H54 (cell line): Measurements from ENCODE around the gene RCAN3.

Source experiments
- DNase-seq: peaks from one replicate; pipeline ENCODE4 v3.0.0; 2011; ENCODE audit warnings: low spot score, mixed read lengths; ENCODE audit not compliant: insufficient read length
- FAIRE-seq: peaks from 3 replicates; lab custom pipeline; 2011; peaks lifted over from hg19 to GRCh38; lab: Jason Lieb, UNC
- POLR2A ChIP-seq: IDR thresholded peaks from 2 replicates; pipeline ENCODE4 v1.6.1; 2011; ENCODE audit warnings: low read depth, mild to moderate bottlenecking, low read length

RCAN3 gene

DNA sequence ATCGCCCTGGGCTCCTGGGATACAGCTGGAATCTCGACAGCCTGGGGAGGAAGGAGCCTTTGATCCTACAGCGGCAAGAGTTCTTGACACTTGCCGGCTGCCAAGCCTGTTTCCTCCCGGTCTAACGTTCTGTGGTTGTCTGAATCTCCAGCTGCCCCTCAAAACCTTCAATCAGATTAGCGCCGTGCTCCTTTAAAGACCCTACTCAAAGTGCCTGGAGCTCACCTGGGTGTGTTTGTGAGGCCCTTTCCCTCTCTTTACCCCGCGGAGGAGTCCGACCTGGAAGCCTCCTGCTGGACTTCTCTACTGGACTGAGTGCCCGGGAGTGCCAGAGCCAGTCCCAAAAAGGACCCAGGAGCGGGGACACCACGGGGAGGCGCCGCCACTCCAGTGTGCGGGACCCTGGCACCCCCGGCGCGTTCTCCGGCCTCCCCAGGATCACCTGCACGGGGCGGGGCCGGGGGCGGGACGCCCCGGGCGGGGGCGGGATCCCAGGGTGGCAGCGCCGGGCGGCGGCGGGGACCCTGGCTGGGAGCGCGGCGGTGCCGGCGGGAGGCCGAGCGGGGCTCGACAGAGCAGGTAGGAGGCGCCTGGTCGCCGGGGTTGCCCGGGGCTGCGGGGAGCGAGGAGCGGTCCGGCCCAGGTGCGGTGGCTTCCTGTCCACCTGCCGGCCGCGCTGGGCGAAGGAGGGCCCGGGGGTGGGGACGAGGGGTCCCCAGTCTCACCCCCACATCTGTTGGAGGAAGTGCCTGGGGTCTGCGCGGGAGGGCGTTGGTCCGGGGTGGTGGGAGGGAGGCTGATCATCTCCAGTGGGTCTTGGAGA is 53.2 kb downstream of the RCAN3 start, which contains the start of gene NCMAP:
TSS of gene NCMAP (plus strand) at position 497 of the 823 bp plus-strand sequence. CDS start 39,344 bp downstream, outside the sequence.
- DNase-seq (no peak), FAIRE-seq (no peak)
- TF ChIP-seq POLR2A = no peak

GRCh38 chr1:24556414-24556795 is 53.8 kb downstream of the RCAN3 start:
- DNase-seq = no peak
- no peak for TF ChIP-seq POLR2A
- FAIRE-seq = no peak

DNA sequence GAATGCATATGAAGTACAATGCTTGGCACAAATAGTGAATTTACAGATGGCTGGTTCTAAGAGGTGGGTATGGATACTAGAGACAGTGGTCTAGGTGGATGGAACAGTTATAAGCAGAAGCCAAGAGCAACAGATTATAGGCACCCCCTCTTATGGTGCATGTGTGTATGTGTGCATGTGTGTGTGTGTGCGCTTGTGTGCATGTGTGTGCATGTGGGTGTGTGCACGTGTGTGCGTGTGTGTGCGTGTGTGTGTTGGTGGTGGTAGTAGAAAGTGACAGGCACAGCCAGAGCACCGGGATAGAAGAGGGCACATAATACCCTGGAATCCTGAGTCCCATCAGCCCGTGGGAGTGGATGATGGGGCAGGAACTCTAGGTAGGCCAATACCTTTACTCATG is 54.6 kb downstream of the RCAN3 start:
- no peak for TF ChIP-seq POLR2A
- no peak for FAIRE-seq
- no peak for DNase-seq

GRCh38 chr1:24557711-24558131 is 55.1 kb downstream of the RCAN3 start:
- TF ChIP-seq POLR2A = no peak
- FAIRE-seq = no peak
- DNase-seq = no peak

DNA sequence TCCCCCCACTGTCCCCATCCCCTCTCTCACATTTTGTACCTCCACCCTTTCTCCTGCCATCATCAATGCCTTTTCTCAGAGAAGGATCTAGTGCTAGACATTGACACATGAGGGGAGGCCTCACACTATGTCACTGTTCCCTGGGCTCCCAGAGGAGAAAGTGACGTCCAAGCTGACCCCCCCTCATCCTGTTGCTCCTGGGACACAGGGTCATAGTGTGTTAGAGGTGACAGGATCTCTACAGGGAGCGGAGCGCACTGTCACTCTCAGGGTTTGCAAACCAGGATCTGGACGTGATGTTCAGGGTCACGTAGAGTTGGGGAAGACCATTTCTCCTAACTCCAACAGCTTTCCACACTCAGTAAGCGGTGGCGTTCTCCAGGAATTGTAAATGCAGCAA is 55.8 kb downstream of the RCAN3 start:
- DNase-seq (no peak), FAIRE-seq (no peak)
- TF ChIP-seq POLR2A = no peak

GRCh38 chr1:24558902-24559791 is 56.5 kb downstream of the RCAN3 start:
- FAIRE-seq (peak; percentile 90), DNase-seq (peak; percentile 88)
- no peak for TF ChIP-seq POLR2A

DNA sequence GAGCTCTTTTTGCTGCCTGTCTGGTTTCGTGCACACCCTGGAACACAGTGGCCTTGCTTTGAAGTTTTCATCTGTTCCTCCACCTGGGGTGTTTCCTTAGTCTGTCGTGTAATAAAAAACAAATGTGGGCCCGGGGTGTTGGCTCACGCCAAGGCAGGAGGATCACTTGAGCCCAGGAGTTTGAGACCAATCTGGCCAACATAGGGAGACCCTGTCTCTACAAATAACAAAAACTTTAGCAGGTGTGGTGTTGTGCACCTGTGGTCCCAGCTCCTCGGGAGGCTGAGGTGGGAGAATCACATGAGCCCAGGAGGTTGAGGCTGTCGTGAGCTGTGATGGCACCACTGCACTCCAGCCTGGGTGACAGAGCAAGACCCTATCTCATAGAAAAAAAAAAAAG is 57.7 kb downstream of the RCAN3 start:
- no peak for TF ChIP-seq POLR2A
- FAIRE-seq = no peak
- DNase-seq = no peak

DNA sequence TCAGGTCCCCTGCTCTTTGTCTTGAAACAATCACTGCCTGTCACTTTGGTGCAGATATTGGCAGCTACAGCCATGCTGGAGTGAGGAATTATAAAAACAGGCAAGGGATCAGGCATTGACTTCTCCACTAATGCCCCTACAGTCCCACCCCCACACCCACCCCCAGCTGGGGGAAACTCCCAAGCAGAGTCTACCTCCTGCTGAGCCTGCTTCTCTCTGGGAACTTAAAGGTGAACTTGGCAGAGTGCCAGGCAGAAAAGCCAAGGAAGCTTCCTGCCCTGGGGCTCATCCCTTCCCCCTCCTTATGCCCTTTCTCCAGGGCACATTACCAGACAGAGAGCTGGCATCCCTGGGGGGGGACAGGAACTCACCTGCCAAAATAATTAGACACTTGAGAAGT is 60.0 kb downstream of the RCAN3 start:
- no peak for DNase-seq
- no peak for FAIRE-seq
- TF ChIP-seq POLR2A = no peak

DNA sequence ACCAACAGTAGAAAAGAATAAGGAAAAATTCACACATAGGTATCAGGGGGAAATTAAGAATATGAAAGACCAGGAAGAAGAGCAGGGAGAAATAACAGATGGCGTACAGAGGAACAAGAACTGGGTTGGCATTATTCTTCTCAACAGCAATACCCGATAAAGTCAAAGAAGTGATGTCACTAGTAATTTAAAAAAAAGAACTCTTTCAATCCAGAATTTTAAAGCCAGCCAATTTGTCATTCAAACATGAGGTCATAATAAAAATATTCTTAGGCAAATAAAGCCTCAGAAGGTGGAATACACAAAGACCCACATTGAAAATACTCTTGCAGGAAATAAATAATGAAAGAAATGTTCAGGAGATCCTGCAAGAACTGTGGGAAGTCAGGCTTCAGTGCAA is 62.1 kb downstream of the RCAN3 start:
- FAIRE-seq (no peak), DNase-seq (no peak)
- TF ChIP-seq POLR2A = no peak

DNA sequence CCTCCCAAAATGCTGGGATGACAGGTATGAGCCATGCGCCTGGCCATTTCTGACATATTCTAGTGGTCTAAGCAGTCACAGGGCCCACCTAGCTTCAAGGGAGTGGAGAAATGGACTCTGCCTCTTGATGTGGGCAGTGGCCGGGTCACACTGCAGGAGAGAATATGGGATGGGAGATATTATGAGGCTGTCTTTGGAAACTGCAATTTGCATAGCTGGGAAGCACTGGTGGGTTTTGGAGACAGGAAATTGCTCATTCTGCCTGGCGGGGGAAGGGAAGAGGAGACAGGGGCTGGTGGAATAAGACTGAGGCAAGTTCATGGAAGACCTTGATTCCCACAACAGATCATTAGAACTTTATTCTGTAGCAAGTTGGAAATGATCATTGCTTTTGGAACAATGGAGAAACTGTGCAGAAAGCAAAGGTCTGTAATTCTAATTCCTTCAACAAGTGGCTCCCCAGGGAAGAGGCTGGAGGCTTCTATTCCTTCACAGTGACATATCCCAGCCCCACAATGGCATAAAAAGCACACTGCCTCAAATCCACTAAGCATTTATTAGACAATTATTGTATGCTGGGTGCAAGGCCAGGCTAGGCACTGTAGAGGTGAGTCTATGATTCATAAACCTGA is 63.7 kb downstream of the RCAN3 start:
- no peak for DNase-seq

GRCh38 chr1:24567792-24568388 is 65.3 kb downstream of the RCAN3 start:
- TF ChIP-seq POLR2A = no peak
- FAIRE-seq (no peak), DNase-seq (no peak)

More for the DNA sequence above, 63.7 kb downstream of the RCAN3 start:
- no peak for TF ChIP-seq POLR2A
- no peak for FAIRE-seq

DNA sequence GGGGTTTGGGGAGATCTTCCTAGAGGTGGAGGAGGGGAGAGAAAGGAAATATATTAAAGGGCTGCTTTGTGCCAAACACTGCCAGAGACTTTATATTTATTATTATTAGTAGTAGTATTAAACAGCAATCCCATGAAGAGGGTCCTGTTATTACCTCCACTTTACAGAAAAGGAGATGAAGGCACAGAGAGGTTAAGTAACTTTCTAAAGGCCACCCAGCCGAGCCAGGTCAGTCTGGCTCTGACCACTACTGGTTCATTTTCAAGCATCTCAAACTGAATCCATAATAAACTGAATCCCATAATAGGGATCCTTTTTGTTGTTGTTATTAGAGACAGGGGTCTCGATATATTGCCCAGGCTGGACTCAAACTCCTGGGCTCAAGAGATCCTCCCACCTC is 65.8 kb downstream of the RCAN3 start:
- TF ChIP-seq POLR2A = no peak
- FAIRE-seq = no peak
- DNase-seq = no peak
